GM19099 (cell line): Measurements from ENCODE around the gene FADS1.
A peak's percentile ranks its signal among the peaks of the same experiment; 100 is the strongest.

ENCODE experiments used
- POLR2A ChIP-seq: IDR thresholded peaks from 3 replicates; pipeline ENCODE4 v1.6.1; 2011; ENCODE audit warnings: low read depth; ENCODE audit not compliant: insufficient read length; ENCODE audit errors: extremely low read depth

The FADS1 gene

DNA sequence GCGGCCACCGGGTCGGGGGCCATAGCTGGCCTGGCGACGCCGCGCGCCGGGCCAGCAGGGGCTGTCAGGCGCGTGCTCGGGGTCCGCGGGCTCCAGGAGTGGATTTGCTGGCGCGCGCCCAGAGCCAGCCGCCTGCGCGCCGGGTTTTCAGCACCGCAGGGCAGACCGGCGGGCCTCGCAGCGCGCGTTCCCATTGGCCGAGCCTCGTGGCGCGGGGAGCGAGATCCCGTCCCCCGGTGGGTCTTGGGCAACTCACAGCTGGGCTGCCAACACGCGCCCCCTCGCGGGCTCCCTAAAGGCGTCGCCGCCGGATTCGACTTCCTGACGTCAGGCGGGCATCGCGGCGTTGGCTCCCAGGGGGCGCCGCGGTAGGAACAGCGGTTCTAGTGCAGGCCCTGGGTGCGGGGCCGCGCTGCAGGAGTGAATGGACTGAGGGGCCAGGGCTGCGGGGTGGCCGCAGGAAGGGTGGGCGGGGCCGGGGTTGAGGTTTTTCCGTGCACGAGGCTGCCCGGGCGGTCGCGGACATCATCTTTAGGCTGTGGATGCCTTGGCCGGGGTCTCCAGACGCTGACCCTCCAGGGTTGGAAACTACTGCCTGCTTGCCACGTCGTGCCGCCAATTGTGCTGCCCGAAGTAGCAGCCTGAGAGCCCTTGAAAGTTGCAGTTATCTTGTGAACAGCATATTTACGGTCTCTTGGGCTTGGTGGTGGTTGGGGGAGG, at the start of gene FADS1:
FADS1 (minus strand) TSS at position 268 of the 720 bp plus-strand sequence; CDS start at position 194, 74 bp downstream.
- TF ChIP-seq POLR2A, result peak; percentile 64

DNA sequence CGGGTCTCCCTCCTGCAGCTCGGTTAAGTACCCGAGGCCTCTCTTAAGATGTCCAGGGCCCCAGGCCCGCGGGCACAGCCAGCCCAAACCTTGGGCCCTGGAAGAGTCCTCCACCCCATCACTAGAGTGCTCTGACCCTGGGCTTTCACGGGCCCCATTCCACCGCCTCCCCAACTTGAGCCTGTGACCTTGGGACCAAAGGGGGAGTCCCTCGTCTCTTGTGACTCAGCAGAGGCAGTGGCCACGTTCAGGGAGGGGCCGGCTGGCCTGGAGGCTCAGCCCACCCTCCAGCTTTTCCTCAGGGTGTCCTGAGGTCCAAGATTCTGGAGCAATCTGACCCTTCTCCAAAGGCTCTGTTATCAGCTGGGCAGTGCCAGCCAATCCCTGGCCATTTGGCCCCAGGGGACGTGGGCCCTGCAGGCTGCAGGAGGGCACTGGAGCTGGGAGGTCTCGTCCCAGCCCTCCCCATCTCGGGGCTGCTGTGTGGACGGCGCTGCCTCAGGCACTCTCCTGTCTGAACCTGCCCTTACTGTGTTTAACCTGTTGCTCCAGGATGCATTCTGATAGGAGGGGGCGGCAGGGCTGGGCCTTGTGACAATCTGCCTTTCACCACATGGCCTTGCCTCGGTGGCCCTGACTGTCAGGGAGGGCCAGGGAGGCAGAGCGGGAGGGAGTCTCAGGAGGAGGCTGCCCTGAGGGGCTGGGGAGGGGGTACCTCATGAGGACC, 49.6 kb upstream of the FADS1 start:
- TF ChIP-seq POLR2A, result no peak

GRCh38 chr11:61864814-61865775, 48.3 kb upstream of the FADS1 start:
- TF ChIP-seq POLR2A, result peak; percentile 19

DNA sequence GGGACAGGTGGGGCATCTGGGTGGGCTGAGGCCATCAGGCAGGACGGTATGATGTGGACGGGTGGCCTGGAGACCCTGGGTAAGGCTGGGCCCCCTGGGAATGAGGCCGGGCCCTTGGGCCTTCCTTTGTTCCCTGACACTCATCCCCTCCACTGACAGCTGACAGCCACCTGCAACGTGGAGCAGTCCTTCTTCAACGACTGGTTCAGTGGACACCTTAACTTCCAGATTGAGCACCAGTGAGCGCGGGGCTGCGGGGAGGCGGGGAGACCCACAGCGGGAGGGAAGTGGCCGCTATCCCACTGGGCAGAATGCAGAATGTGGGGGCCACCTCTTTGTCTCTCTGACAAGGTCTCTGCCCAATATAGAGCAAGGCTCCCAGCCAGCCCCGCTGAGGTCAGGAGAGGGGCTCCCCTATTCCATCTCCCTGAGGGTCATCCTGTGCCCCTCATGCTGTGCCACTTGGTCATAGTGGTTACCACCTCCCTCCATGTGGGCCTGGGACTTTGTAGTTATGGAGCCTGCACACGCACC, 46.8 kb upstream of the FADS1 start:
- TF ChIP-seq POLR2A, result no peak

DNA sequence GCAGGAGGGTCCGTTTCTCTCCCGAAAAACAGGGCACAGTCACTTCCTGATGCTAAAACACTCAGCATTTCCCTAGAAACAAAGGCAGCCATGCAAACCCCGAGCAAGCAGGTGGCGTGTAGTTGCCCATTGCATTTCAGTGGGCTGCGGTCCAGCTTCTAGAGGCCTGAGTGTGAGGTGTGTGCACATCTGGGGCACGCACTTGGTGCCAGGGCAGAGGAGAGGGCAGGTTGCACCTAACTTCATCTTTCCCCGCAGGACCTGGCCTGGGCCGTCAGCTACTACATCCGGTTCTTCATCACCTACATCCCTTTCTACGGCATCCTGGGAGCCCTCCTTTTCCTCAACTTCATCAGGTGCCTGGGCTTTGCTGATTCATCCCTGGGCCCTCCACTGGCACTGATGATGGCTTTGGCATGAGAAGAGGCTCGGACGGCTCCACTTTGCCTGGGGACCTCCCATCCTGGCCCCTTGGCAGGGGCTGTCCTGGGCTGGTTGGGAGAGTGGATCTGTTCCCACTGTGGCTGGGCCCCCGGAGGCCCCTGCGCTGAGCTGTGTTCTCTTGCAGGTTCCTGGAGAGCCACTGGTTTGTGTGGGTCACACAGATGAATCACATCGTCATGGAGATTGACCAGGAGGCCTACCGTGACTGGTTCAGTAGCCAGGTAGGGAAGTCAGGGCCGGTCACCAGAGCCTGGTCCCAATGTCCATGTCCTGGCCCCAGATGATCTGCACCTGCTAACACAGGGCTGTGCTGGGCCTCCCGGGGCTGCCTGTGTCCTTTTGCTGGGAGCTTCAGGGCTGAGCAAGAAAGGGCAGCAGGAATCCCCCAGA, 46.1 kb upstream of the FADS1 start:
- no peak for TF ChIP-seq POLR2A

- no peak for TF ChIP-seq POLR2A
These were observed 44.8 kb upstream of the FADS1 start for GRCh38 chr11:61861634-61862033.

GRCh38 chr11:61860054-61860903, 43.5 kb upstream of the FADS1 start:
- TF ChIP-seq POLR2A, result no peak

- no peak for TF ChIP-seq POLR2A
These were observed 39.3 kb upstream of the FADS1 start for GRCh38 chr11:61855939-61856680.

- no peak for TF ChIP-seq POLR2A
These were observed 38.3 kb upstream of the FADS1 start for GRCh38 chr11:61854966-61855714.

GRCh38 chr11:61854206-61854895, 37.5 kb upstream of the FADS1 start:
- TF ChIP-seq POLR2A, result no peak

GRCh38 chr11:61853698-61854169, 36.9 kb upstream of the FADS1 start:
- no peak for TF ChIP-seq POLR2A
